HG02884 (cell line): Measurements from ENCODE around the gene TMEM214.
"Not testable (repeated sequence)": the region's sequence is repeated elsewhere in the genome, so short reads cannot be mapped to it uniquely, and the experiment has no call there.

ENCODE experiments used
- ATAC-seq: cut with Tn5 transposase; IDR thresholded peaks from one replicate; pipeline ENCODE4 v1.9.1; 2021; ENCODE audit warnings: mild to moderate bottlenecking, moderate library complexity; ENCODE audit not compliant: unreplicated experiment

Gene TMEM214

GRCh38 chr2:27067385-27067784 lies 34.6 kb downstream of the TMEM214 start:
- no peak for ATAC-seq

- no peak for ATAC-seq
These were observed 36.7 kb downstream of the TMEM214 start for GRCh38 chr2:27069436-27069835.

- ATAC-seq = no peak
These were observed 37.3 kb downstream of the TMEM214 start for GRCh38 chr2:27069961-27070618.

GRCh38 chr2:27070653-27071276 lies 38.0 kb downstream of the TMEM214 start:
- ATAC-seq = no peak

GRCh38 chr2:27071277-27071989 lies 38.7 kb downstream of the TMEM214 start, which contains the start of gene OST4:
TSS of gene OST4 (minus strand) at chr2:27071654.
- ATAC-seq = peak; percentile 82

- ATAC-seq = peak; percentile 19
These were observed 39.4 kb downstream of the TMEM214 start for GRCh38 chr2:27071990-27072830.

- ATAC-seq = no peak
These were observed 40.2 kb downstream of the TMEM214 start for GRCh38 chr2:27072920-27073319.

GRCh38 chr2:27073782-27074181 lies 41.0 kb downstream of the TMEM214 start:
- ATAC-seq = no peak

GRCh38 chr2:27074738-27075565 lies 42.2 kb downstream of the TMEM214 start:
- ATAC-seq = no peak

- ATAC-seq = not testable (repeated sequence)
These were observed 42.8 kb downstream of the TMEM214 start for GRCh38 chr2:27075566-27075871.

GRCh38 chr2:27076323-27076722 lies 43.6 kb downstream of the TMEM214 start:
- no peak for ATAC-seq

- no peak for ATAC-seq
These were observed 44.5 kb downstream of the TMEM214 start for GRCh38 chr2:27077231-27077630.

- no peak for ATAC-seq
These were observed 45.8 kb downstream of the TMEM214 start, which contains the start of gene EMILIN1 for GRCh38 chr2:27078267-27079194. TSS of gene EMILIN1 (plus strand) at chr2:27078615. CDS start at chr2:27079066, 451 bp downstream.

- no peak for ATAC-seq
These were observed 46.7 kb downstream of the TMEM214 start for GRCh38 chr2:27079233-27080139.

- no peak for ATAC-seq
These were observed 47.3 kb downstream of the TMEM214 start for GRCh38 chr2:27080140-27080469.

GRCh38 chr2:27080603-27080936 lies 47.8 kb downstream of the TMEM214 start:
- no peak for ATAC-seq

- no peak for ATAC-seq
These were observed 49.4 kb downstream of the TMEM214 start for GRCh38 chr2:27081984-27082772.
